Spleen (tissue), 7 donors: ENCODE data around the gene FRMD4B.

Experiments used
- CTCF ChIP-seq, 11 experiments: fragments of 200-600 bp in 7 of 11; fragments of 450-650 bp in 4 of 11; sonication (generic) in 4 of 11; IDR thresholded peaks in 8 of 11; conservative IDR thresholded peaks in 3 of 11; 1 replicate in 7 of 11; 2 replicates in 4 of 11; pipeline versions ENCODE4 v1.4.0 to v1.8.0; 2016 to 2021; ENCODE audit warnings: antibody characterized with exemption in 11 of 11, inconsistent platforms in 4 of 11, mild to moderate bottlenecking in 1 of 11
- POLR2A ChIP-seq, 3 donors: fragments of 450-650 bp; IDR thresholded peaks; one replicate each; pipeline ENCODE4 v1.5.1; 2017; ENCODE audit warnings: antibody characterized with exemption in 3 of 3, mild to moderate bottlenecking in 1 of 3
- donor health status: DM: no; HTN: no; CAD: no; lungs with moderate emphysema.
- donor health status: DM: no; HTN: no; CAD: no.
- donor health status: DM: no; HTN: no; CAD: no.

- TF ChIP-seq POLR2A (IDR thresholded peaks at IDR 0.05) (no peak), CTCF (IDR thresholded peaks at IDR 0.05 in 8 of 11, conservative IDR thresholded peaks at IDR 0.05 in 3 of 11) (no peak)
These were observed 103.7 kb downstream of the FRMD4B start for GRCh38 chr3:69282181-69282580.
